GM18511 (cell line): ENCODE measurements around the gene FUT7.
A peak's percentile ranks its signal among the peaks of the same experiment; 100 is the strongest.
"Not testable (repeated sequence)": the region's sequence is repeated elsewhere in the genome, so short reads cannot be mapped to it uniquely, and the experiment has no call there.

Source experiments
- ATAC-seq: cut with Tn5 transposase; IDR thresholded peaks from one replicate; pipeline ENCODE4 v1.9.1; 2021; ENCODE audit warnings: mild to moderate bottlenecking, moderate library complexity; ENCODE audit not compliant: unreplicated experiment

Gene FUT7

GRCh38 chr9:137006116-137007003, 25.5 kb downstream of the FUT7 start:
- ATAC-seq, result no peak

- not testable (repeated sequence) for ATAC-seq
Observed at GRCh38 chr9:137004285-137004684, 27.6 kb downstream of the FUT7 start.

GRCh38 chr9:137002646-137003041, 29.2 kb downstream of the FUT7 start:
- ATAC-seq, result no peak

- ATAC-seq, result no peak
Observed at GRCh38 chr9:137001857-137002645, 29.8 kb downstream of the FUT7 start.

- peak; percentile 81 for ATAC-seq
Observed at GRCh38 chr9:137000177-137000930, 31.5 kb downstream of the FUT7 start.

GRCh38 chr9:136997830-136998234, 34.1 kb downstream of the FUT7 start:
- ATAC-seq, result no peak

GRCh38 chr9:136997371-136997770, 34.5 kb downstream of the FUT7 start:
- ATAC-seq, result no peak

- ATAC-seq, result no peak
Observed at GRCh38 chr9:136996361-136997292, 35.3 kb downstream of the FUT7 start, which contains the start of gene CLIC3. Gene CLIC3 (minus strand): TSS chr9:136996568. CDS start chr9:136996543, 25 bp downstream.

- ATAC-seq, result no peak
Observed at GRCh38 chr9:136995772-136996311, 36.0 kb downstream of the FUT7 start.

GRCh38 chr9:136995362-136995761, 36.5 kb downstream of the FUT7 start:
- ATAC-seq, result no peak

- no peak for ATAC-seq
Observed at GRCh38 chr9:136994888-136995230, 37.0 kb downstream of the FUT7 start.

GRCh38 chr9:136994180-136994887, 37.6 kb downstream of the FUT7 start:
- no peak for ATAC-seq

GRCh38 chr9:136992819-136993369, 39.0 kb downstream of the FUT7 start:
- peak; percentile 9 for ATAC-seq

- peak; percentile 83 for ATAC-seq
Observed at GRCh38 chr9:136991993-136992818, 39.7 kb downstream of the FUT7 start, which contains the start of gene PAXX. Gene PAXX (plus strand): TSS chr9:136992422. CDS start chr9:136992444, 22 bp downstream.

GRCh38 chr9:136990242-136990911, 41.5 kb downstream of the FUT7 start:
- ATAC-seq, result no peak

- ATAC-seq, result no peak
Observed at GRCh38 chr9:136988872-136989271, 43.0 kb downstream of the FUT7 start.

GRCh38 chr9:136985853-136986252, 46.0 kb downstream of the FUT7 start:
- ATAC-seq, result no peak
